IgD-negative memory B cell (primary cell): ENCODE measurements around the gene ELOVL5. TPM values are rescaled to one million over a fixed set of nuclear protein-coding genes. Genes with fewer than 3 reads are reported as not detected.

ENCODE experiments used
- H3K27ac Mint-ChIP-seq, 3 donors: one replicate each; pipeline ENCODE4 v1.8.0; 2020 to 2022; ENCODE audit warnings: mild to moderate bottlenecking in 3 of 3, mixed read lengths in 3 of 3, moderate library complexity in 1 of 3
- H3K27me3 Mint-ChIP-seq: one replicate; pipeline ENCODE4 v1.8.0; 2021; ENCODE audit warnings: mixed read lengths
- H3K36me3 Mint-ChIP-seq: one replicate; pipeline ENCODE4 v1.8.0; 2020; ENCODE audit warnings: mild to moderate bottlenecking, mixed read lengths
- H3K4me1 Mint-ChIP-seq, 3 donors: one replicate each; pipeline ENCODE4 v1.8.0; 2020 to 2022; ENCODE audit warnings: mixed read lengths in 3 of 3, mild to moderate bottlenecking in 1 of 3
- H3K4me3 Mint-ChIP-seq, 4 donors: one replicate each; pipeline ENCODE4 v1.8.0; 2020 to 2022; ENCODE audit warnings: mild to moderate bottlenecking in 4 of 4, mixed read lengths in 4 of 4, moderate library complexity in 3 of 4
- H3K9me3 Mint-ChIP-seq, 3 donors: one replicate each; pipeline ENCODE4 v1.8.0; 2020 to 2021; ENCODE audit warnings: mixed read lengths in 3 of 3, mild to moderate bottlenecking in 1 of 3
- polyA plus RNA-seq: library from polyadenylated mRNA; unstranded; fragments of 300-500 nt; fragmentation: Illumina TruSeq; gene quantifications from one replicate; pipeline ENCODE4 v1.2.3, GENCODE V29; 2021

Gene ELOVL5
- polyA plus RNA-seq, 1 donor from 2014 or later: 156 TPM

GRCh38 chr6:53220605-53221004 is 128.1 kb downstream of the ELOVL5 start:
- Mint-ChIP-seq H3K27ac (no peak overlapping the region), H3K4me1 (peaks cover 17 to 33% (median 24%) of the 10 kb centered on the region in 3 donors), H3K9me3 (peaks cover 0 to 5% (median 1%) of the 10 kb centered on the region in 3 donors), H3K4me3 (peak overlapping the region in 2 of 4 donors; percentile 24 to 52), H3K27me3 (no peaks in the 10 kb centered on the region), H3K36me3 (peaks cover 9% of the 10 kb centered on the region)

Other genes with a start within 250 kb of the ELOVL5 start
- not detected for gene GCM1, start 200.1 kb downstream of the ELOVL5 start, polyA plus RNA-seq
- gene GCLC, start 196.2 kb upstream of the ELOVL5 start, polyA plus RNA-seq: 25.6 TPM